SK-N-MC (cell line): ENCODE measurements around the gene PREX1.

ENCODE experiments used
- EZH2 ChIP-seq: fragments of 200-600 bp; sonication (generic); IDR thresholded peaks from one replicate; pipeline ENCODE4 v1.6.1; 2017; ENCODE audit warnings: antibody characterized with exemption
- FOXP2 ChIP-seq: optimal IDR thresholded peaks from 2 replicates; pipeline ENCODE3; 2011; ENCODE audit warnings: mild to moderate bottlenecking, moderate library complexity; ENCODE audit not compliant: insufficient read depth; ENCODE audit errors: extremely low read length, control extremely low read depth
- POLR2AphosphoS5 ChIP-seq: IDR thresholded peaks from 2 replicates; pipeline ENCODE4 v1.6.1; 2012; ENCODE audit warnings: mild to moderate bottlenecking, low read depth, low read length, borderline replicate concordance

DNA sequence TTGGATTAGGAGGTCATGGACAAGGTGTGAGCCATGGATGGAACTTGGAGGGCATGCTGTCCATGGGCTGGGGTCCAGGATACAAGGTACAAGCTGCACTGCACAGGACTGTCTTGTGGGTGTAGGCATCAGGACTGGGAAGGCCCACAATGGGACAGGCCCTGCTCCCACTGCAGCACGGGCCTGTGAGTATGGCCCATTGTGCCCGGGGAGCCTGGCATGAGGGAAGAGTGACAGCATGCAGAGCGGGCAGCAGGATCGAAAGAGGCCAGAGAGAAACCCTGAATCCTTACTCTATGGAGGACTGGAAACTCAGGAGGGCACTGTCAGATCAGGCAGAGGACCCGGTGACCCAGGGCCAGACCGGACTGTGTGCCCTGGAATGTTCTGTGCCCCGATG lies 211.3 kb downstream of the PREX1 start:
- TF ChIP-seq POLR2AphosphoS5 (no peak), EZH2 (no peak), FOXP2 (no peak)
